ENCODE results near the gene NSUN2.

Gene NSUN2

GRCh38 chr5:6633469-6634245, 813 bp upstream of the NSUN2 start:
- TF ChIP-seq CTCF (IDR thresholded peaks at IDR 0.05): no peak
- H3K36me3 Mint-ChIP-seq (ENCODE audit: low read depth): peaks cover 30% of the 10 kb centered on the region
- peak overlapping the region; percentile 99 for H3K4me3 Mint-ChIP-seq
- H3K27ac Mint-ChIP-seq: peak overlapping the region; percentile 61
- H3K4me1 Mint-ChIP-seq: peaks cover 39% of the 10 kb centered on the region
- no peaks in the 10 kb centered on the region for H3K9me3 Mint-ChIP-seq
- DNase-seq: peak; percentile 72
- H3K27me3 Mint-ChIP-seq (ENCODE audit: low read depth, poor library complexity): peaks cover 3% of the 10 kb centered on the region

GRCh38 chr5:6632324-6632887, 438 bp downstream of the NSUN2 start:
- peaks cover 38% of the 10 kb centered on the region for H3K36me3 Mint-ChIP-seq (ENCODE audit: low read depth)
- no peaks in the 10 kb centered on the region for H3K9me3 Mint-ChIP-seq
- H3K27me3 Mint-ChIP-seq (ENCODE audit: low read depth, poor library complexity): peaks cover 3% of the 10 kb centered on the region
- H3K4me3 Mint-ChIP-seq: peak overlapping the region; percentile 99
- no peak for DNase-seq
- peak overlapping the region; percentile 93 for H3K27ac Mint-ChIP-seq
- no peak for TF ChIP-seq CTCF (IDR thresholded peaks at IDR 0.05)
- H3K4me1 Mint-ChIP-seq: peaks cover 34% of the 10 kb centered on the region

GRCh38 chr5:6631441-6631840, 1.4 kb downstream of the NSUN2 start:
- peak overlapping the region; percentile 99 for H3K4me3 Mint-ChIP-seq
- no peaks in the 10 kb centered on the region for H3K9me3 Mint-ChIP-seq

GRCh38 chr5:6626508-6626907, 6.3 kb downstream of the NSUN2 start:
- DNase-seq: no peak
- TF ChIP-seq CTCF (IDR thresholded peaks at IDR 0.05): no peak
- Mint-ChIP-seq H3K9me3 (no peaks in the 10 kb centered on the region), H3K27ac (no peak overlapping the region), H3K27me3 (ENCODE audit: low read depth, poor library complexity) (no peaks in the 10 kb centered on the region), H3K4me3 (no peak overlapping the region), H3K4me1 (peaks cover 7% of the 10 kb centered on the region), H3K36me3 (ENCODE audit: low read depth) (peaks cover 82% of the 10 kb centered on the region)

More at GRCh38 chr5:6631441-6631840, 1.4 kb downstream of the NSUN2 start:
- Mint-ChIP-seq H3K27me3 (ENCODE audit: low read depth, poor library complexity) (peaks cover 3% of the 10 kb centered on the region), H3K36me3 (ENCODE audit: low read depth) (peaks cover 41% of the 10 kb centered on the region), H3K27ac (no peak overlapping the region), H3K4me1 (peaks cover 24% of the 10 kb centered on the region)
- TF ChIP-seq CTCF (IDR thresholded peaks at IDR 0.05): no peak
- DNase-seq: no peak

GRCh38 chr5:6623941-6624340, 8.9 kb downstream of the NSUN2 start:
- TF ChIP-seq CTCF (IDR thresholded peaks at IDR 0.05): no peak
- Mint-ChIP-seq H3K27me3 (ENCODE audit: low read depth, poor library complexity) (no peaks in the 10 kb centered on the region), H3K9me3 (no peaks in the 10 kb centered on the region), H3K27ac (peak overlapping the region; percentile 22), H3K4me1 (no peaks in the 10 kb centered on the region), H3K36me3 (ENCODE audit: low read depth) (peaks cover 74% of the 10 kb centered on the region), H3K4me3 (no peak overlapping the region)
- no peak for DNase-seq

- no peak for DNase-seq
- no peaks in the 10 kb centered on the region for H3K4me1 Mint-ChIP-seq
- peaks cover 71% of the 10 kb centered on the region for H3K36me3 Mint-ChIP-seq (ENCODE audit: low read depth)
- H3K27ac Mint-ChIP-seq: no peak overlapping the region
- H3K9me3 Mint-ChIP-seq: no peaks in the 10 kb centered on the region
- no peak for TF ChIP-seq CTCF (IDR thresholded peaks at IDR 0.05)
- no peak overlapping the region for H3K4me3 Mint-ChIP-seq
- H3K27me3 Mint-ChIP-seq (ENCODE audit: low read depth, poor library complexity): no peaks in the 10 kb centered on the region
Measured at GRCh38 chr5:6623228-6623627, 9.6 kb downstream of the NSUN2 start.

All from nephron progenitor cell (in vitro differentiated cells).